ENCODE measurements around the gene PRAMEF15.
"Not testable (repeated sequence)": the region's sequence is repeated elsewhere in the genome, so short reads cannot be mapped to it uniquely, and the experiment has no call there.

Gene PRAMEF15

DNA sequence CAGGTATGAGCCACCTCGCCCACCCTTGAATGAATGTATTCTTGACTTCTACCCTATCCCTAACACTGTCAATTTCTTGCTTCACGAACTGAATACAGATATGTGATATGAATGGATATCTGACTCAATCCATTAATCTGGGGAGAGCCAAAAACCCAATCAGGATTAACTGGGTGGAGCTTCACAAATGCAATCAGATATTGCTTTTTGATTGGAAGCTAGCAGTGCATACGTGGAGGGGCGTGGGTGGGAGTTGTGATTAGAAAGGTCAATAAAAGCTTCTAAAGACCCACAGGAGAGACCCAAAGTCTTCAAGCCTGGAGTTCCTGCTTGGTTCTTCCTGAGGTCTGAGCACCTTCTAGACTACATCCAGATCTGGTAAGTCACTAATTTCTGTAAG lies at the start of gene PRAMEF15:
Gene PRAMEF15 (plus strand): TSS at position 301 of the 400 bp plus-strand sequence. CDS start 2,827 bp downstream, outside the sequence.
- not testable (repeated sequence) for DNase-seq

DNA sequence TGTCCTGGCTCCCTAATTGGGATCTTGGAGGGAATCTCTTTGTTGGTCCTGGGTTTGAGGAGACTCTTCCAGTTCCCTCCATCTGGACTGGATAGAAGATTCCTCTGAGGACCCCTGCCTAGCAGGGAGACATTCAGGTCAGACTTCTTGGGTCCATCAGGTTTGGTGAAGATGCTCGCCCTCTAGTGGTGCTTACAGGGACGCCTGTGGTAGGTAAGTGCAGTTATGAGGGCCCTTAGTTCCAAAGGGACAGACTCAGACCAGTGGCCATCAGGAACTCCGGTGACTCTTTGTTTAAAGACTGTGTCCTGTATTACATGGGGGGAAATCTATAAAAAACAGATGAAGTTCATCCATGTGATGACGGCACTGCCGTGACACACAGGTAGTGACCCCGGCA lies 38.4 kb upstream of the PRAMEF15 start:
- not testable (repeated sequence) for DNase-seq

DNA sequence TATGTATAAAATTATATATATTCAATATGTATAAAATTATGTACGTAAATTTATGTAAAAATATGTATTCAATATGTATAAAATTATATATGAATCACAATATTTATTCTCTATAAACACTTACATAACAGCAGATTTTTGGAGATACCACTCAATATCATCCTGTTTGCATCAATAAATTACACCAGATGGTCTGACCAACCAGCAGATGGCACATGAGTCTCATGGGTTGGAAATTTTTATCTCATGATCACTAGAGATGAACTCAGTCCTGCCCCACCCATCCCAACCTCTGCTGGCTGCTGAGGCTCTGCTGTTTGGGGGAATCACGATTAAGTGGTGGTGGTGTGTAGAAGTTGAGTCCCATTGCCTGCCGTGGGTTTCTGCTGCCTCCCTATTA lies 35.8 kb upstream of the PRAMEF15 start:
- DNase-seq: not testable (repeated sequence)

DNA sequence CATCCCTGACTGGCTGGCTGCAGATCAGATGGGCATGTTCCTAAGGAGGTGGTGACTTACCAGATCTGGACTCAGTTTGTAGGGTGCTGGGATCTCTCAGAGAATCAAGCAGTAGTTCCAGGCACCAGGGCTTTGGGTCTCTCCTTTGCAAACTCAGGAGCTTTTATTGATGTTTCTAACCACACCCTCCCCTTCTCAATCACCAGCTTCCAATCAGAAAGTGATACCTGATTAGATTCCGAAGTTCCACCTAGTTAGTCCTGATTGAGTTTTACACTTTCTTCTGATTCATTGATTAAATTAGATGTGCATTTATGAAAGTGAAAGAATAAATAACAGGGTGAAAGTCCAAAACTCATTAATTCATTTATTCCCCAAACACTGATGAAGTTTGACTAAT lies 30.3 kb upstream of the PRAMEF15 start, which contains the start of gene PRAMEF8:
Gene PRAMEF8 (minus strand): TSS at position 101 of the 400 bp plus-strand sequence. CDS start 1,046 bp downstream, outside the sequence.
- not testable (repeated sequence) for DNase-seq

DNA sequence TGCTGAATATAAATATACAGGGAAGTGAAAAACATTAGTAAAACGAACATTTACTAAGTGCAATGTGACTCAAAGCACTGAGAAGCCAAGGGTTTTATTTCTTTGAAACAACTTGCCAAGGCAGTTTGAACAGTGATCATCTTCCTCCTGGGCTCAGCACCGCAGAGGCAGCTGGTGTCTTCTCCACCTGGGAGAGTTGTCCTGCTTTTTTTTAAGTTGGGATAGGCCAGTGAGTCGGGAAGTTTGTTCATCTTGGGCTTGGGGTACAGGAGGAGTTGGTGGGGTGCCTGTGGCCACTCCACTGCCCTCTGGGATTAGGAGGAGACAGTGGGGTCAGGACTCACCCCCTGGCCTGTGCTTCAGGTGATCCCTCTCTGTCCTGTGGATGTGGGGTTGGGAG lies 26.4 kb upstream of the PRAMEF15 start:
- DNase-seq: not testable (repeated sequence)

DNA sequence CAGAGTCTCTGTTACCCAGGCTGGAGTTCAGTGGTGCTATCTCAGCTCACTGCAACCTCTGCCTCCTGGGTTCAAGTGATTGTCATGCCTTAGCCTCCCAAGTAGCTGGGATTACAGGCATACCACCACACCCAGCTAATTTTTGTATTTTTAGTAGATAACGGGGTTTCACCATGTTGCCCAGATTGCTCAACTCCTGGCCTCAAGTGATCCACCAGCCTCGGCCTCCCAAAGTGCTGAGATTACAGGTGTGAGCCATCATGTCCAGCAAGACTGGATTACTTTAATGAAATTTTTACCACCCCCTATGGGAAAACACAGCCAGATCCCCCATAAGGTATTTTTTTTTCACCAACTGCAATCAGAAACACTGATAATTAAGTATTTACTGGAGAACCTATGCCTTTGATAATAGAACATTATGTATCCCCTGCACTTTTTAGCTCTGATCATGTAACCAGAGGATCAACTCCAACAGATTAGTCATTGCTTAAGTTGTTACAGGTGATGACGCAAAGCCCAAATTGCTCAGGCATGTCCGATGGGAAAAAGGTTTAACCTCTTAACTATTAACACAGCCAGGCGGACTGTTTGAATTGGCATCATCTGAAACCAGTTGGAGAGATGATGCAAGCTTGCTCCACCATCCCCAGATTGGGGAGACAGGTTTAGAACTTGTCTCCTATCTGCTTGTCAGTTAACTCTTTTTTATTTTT lies 18.0 kb upstream of the PRAMEF15 start:
- DNase-seq: not testable (repeated sequence)

DNA sequence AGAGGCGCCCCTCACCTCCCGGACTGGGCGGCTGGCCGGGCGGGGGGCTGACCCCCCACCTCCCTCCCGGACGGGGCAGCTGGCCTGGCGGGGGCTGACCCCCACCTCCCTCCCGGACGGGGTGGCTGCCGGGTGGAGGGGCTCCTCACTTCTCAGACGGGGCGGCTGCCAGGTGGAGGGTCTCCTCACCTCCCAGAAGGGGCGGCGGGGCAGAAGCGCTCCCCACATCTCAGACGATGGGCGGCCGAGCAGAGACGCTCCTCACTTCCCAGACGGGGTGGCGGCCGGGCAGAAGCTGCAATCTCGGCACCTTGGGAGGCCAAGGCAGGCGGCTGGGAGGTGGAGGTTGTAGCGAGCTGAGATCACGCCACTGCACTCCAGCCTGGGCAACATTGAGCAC lies 16.7 kb upstream of the PRAMEF15 start:
- not testable (repeated sequence) for DNase-seq

DNA sequence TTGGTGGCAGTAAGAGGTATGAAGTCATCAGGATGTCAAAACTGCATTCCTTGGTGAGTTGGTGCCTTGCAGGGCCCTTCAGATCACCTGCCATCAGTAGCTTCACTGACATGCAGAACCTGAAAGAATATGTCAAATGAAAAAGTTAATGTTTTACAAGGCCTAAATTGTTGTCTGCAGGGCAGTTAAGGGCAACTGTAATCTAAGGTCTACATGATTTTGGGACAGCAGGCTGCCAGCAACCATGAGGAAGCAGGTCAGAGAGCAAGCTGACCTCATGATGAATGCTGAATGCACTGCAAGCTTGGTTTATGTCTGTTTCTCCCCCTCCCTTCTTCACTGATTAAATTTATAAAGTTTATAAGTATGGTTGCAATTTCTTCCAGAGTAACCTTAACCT lies 13.2 kb upstream of the PRAMEF15 start:
- DNase-seq: not testable (repeated sequence)

DNA sequence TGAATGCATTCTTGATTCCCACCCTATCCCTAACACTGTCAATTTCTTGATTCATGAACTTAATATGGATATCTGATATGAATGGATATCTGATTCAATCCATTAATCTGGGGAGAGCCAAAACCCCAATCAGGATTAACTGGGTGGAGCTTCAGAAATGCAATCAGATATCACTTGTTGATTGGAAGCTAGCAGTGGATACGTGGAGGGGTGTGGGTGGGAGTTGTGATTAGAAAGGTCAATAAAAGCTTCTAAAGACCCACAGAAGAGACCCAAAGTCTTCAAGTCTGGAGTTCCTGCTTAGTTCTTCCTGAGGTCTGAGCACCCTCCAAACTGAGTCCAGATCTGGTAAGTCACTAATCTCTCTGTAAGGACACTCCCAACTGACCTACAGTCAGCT lies 12.1 kb upstream of the PRAMEF15 start, which contains the start of gene PRAMEF33:
Gene PRAMEF33 (plus strand): TSS at position 301 of the 400 bp plus-strand sequence. CDS start 2,416 bp downstream, outside the sequence.
- DNase-seq: not testable (repeated sequence)

DNA sequence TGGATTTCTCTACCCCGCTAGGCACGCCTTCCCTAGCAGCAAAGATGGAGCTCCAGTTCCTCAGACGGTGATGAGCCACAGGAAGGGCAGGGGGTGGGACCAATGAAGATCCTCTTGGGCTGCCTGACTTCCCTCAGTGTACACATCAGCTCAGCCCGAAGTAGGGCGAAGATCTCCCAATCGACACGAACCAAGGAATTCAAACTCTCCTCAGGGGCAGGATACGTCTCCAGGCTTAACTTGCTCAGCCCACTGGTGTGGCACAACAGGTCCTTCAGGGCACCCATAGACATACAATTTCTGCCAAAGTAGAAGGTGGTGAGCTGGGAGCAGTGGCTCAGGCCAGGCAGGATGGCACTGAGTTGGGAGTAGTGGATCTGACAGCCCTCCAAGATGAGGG lies 27.1 kb downstream of the PRAMEF15 start:
- not testable (repeated sequence) for DNase-seq

DNA sequence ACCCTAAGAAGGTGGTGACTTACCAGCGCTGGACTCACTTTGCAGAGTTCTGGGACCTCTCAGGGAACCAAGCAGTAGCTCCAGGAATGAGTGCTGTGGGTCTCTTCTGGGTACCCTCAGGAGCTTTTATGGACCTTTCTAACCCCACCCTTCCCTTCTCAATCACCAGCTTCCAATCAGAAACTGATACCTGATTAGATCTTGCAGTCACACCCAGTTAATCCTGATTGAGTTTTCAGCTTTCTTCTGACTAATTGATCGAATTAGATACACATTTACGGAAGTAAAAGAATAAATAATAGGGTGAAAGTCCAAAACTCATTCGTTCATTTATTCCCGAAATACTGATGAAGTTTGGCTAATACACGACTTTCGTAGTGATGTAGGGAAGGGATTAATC lies 31.7 kb downstream of the PRAMEF15 start, which contains the start of gene PRAMEF14:
Gene PRAMEF14 (minus strand): TSS at position 101 of the 400 bp plus-strand sequence. CDS start 1,820 bp downstream, outside the sequence.
- DNase-seq: not testable (repeated sequence)

DNA sequence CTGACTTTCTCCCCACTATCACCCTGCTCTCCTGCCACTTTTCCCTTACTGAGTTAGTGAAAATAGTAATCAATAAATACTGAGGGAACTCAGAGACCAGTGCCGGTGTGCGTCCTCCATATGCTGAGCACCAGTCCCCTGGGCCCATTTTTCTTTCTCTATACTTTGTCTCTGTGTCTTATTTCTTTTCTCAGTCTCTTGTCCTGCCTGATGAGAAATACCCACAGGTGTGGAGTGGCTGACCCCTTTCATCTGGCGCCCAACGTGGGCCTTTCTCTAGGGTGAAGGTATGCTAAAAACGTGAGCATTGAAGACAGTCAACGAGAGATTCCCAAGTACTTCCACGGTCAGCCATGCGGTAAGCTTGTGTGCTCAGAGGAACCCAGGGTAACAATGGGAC lies 38.1 kb downstream of the PRAMEF15 start:
- DNase-seq: not testable (repeated sequence)

DNA sequence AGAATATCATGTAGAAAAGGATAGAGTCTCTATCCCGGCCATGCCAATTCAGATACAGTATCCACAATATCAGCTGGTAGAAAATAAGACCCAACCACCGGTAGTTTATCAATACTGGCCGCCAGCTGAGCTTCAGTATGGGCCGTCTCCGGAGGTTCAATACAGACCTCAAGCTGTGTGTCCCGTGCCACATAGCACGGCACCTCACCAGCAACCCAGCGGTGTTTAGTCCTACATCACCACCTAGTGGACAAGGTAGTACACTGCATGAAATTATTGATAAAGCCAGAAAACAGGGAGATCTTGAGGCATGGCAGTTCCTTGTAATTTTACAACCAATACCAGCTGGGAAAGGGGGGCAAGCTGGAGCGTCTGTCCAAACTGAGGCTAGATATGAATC lies 39.1 kb downstream of the PRAMEF15 start:
- DNase-seq: not testable (repeated sequence)

DNA sequence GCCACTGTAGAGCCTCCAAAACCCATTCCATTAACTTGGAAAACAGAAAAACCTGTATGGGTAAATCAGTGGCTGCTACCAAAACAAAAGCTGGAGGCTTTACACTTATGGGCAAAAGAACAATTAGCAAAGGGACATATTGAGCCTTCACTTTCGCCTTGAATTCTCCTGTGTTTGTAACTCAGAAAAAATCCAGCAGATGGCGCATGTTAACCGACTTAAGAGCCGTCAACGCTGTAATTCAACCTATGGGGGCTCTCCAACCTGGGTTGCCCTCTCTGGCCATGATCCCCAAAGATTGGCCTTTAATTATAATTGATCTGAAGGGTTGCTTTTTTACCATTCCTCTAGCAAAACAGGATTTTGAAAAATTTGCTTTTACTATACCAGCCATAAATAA lies 41.4 kb downstream of the PRAMEF15 start:
- peak; percentile 60 for DNase-seq

DNA sequence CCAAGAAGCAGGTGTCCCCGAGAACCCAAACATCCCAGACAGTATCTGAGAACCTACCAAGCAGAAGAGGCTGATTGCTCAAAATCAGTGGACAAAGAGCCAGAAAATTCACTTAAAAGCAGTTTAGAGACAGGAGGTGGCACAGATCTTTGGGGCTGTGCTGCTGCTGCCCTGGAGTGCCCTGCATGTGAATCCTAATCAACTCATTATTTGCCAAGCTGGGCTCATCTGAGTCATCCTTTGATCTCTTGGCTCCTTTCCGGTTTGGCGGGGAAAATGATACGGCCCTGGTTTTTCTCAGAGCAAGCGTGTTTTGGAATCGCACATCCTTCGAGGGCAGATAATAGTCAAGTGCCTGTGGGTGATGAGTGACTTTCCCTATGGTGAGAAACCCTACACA lies 47.0 kb downstream of the PRAMEF15 start:
- DNase-seq: not testable (repeated sequence)

DNA sequence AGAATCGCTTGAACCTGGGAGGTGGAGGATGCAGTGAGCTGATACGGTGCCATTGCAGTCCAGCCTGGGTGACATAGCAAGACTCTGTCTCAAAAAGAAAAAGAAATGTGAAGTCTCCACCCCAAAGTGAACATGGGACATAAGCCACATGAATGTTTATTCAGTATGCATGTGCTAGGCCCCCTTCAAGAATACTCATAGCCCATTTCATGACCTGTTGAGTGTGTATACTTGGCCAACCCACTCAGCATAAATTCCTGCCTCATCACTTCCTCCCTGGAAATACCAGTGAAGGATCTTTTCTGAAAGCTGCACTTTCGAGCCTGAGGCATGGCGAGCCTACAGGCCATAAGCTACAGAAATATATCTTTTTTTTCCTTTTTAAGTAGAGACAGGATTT lies 49.5 kb downstream of the PRAMEF15 start:
- DNase-seq: not testable (repeated sequence)

DNA sequence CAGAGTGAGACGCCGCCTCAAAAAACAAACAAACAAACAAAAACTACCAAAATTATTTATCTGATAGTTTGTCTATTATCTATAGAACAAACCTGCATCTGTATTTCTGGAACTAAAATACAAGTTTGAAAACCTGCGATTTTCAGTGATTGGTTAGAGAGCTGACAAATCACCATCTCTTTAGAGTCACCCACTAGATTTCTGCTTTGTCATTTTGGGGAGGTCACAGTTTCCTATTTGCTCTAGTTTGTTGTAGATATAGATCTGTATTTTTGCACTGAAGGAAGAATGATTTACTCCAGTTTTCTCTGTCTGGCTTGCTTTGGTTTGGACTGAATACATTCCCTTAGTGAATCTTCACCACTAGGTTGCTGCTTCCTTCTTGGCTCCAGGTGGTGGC lies 51.2 kb downstream of the PRAMEF15 start:
- not testable (repeated sequence) for DNase-seq

DNA sequence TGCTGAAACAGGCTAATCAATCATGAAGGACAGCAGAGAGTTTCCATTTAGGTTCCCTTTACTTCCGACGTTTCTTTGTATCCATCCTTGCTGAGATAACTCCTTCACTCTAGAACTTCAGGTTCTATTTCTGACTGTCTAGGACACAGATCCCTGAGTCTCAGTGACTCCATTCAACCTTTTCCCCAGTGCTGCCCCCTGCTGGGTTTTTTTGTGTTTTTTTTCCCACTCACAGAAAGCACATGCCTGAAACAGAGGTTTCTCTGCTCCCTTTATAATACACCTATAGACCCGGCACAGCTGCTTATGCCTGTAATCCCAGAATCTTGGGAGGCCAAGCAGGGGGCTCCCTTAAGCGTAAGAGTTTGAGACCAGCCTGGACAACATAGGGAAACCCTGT lies 53.2 kb downstream of the PRAMEF15 start:
- not testable (repeated sequence) for DNase-seq
